Measurements from ENCODE around the gene LBHD2.
A peak's percentile ranks its signal among the peaks of the same experiment; 100 is the strongest.

Gene LBHD2

DNA sequence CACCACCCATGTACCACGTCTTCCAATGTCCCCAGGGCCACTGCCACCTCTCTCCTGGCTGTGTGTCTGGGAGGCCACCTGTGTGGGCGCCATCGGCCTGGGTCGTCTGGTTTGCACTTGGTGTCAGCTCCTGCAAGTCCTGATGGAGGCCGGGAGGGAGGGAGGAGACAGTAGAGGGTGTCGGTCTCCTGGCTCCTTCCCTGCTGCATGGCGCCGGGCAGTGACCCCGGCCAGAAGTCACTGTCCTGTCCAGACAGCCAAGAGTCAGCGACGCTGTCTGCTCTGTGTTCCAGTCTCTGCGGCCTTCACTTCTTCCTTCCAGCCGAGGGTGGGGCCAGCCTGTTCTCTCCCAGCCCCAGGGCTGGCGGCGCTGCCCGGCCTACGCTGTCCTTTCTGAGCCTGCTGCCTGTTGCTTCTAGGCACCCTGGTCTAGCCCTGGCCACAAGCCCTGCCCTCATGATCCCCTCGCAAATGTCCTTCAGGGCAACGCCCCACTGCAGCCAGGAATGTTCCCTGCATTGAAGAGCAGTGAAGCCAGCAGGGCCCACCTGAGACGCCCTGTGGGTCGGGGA is 13.0 kb upstream of the LBHD2 start:
- Histone ChIP-seq H3K4me3 (replicated peaks; ENCODE audit: low read depth, low read length) (no peak overlapping the region), H3K36me3 (ENCODE audit: control insufficient read depth, insufficient read depth, low read length) (no peaks in the 10 kb centered on the region), H3K27me3 (replicated peaks; ENCODE audit: control insufficient read depth, insufficient read depth, low read length) (no peaks in the 10 kb centered on the region; the same call in 1 of the 2 replicates)
- DNase-seq (ENCODE audit: extremely low read depth, insufficient read length): no peak
- TF ChIP-seq, protein P1, sequence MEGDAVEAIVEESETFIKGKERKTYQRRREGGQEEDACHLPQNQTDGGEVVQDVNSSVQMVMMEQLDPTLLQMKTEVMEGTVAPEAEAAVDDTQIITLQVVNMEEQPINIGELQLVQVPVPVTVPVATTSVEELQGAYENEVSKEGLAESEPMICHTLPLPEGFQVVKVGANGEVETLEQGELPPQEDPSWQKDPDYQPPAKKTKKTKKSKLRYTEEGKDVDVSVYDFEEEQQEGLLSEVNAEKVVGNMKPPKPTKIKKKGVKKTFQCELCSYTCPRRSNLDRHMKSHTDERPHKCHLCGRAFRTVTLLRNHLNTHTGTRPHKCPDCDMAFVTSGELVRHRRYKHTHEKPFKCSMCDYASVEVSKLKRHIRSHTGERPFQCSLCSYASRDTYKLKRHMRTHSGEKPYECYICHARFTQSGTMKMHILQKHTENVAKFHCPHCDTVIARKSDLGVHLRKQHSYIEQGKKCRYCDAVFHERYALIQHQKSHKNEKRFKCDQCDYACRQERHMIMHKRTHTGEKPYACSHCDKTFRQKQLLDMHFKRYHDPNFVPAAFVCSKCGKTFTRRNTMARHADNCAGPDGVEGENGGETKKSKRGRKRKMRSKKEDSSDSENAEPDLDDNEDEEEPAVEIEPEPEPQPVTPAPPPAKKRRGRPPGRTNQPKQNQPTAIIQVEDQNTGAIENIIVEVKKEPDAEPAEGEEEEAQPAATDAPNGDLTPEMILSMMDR (IDR thresholded peaks at IDR 0.05; ENCODE audit: insufficient read depth, low read length, poor library complexity, severe bottlenecking): no peak

DNA sequence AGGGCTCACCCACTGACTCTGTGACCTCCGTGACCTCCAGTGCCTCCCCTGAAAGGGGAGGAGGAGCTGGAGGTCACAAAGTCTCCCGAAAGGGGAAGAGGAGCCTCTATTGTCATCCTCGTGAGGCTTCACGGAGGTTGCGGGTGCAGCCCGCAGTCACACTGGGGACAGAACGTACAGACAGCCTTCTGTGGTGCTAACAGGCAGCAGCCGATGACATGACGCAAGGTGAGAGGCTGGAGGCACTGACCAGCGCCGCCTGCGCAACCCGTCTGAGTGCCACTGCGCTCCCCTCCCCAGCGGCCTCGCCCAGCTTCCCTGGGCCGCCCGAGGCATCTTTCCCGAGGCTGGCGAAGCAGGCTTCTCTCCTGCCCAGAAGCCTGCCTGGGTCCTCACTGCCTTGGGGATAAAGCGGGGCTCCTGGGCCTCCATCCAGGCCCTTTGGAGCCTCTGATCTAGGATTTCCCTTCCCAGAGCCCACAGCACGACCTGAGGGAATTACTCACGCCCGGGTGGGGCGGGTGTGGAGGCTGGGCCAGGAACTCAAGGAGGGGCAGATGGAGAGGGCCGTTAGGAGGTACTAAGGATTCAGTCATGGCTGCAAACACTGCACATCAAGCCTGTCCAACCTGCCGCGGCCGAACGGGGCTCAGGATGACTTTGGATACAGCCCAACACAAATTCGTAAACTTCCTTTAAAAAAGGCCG is 12.3 kb upstream of the LBHD2 start:
- no peak for DNase-seq (ENCODE audit: extremely low read depth, insufficient read length)
- H3K27me3 ChIP-seq (replicated peaks; ENCODE audit: control insufficient read depth, insufficient read depth, low read length): no peaks in the 10 kb centered on the region; the same call in 1 of the 2 replicates
- H3K36me3 ChIP-seq (ENCODE audit: control insufficient read depth, insufficient read depth, low read length): no peaks in the 10 kb centered on the region
- H3K4me3 ChIP-seq (replicated peaks; ENCODE audit: low read depth, low read length): no peak overlapping the region
- TF ChIP-seq, protein P1 (IDR thresholded peaks at IDR 0.05; ENCODE audit: insufficient read depth, low read length, poor library complexity, severe bottlenecking): no peak

DNA sequence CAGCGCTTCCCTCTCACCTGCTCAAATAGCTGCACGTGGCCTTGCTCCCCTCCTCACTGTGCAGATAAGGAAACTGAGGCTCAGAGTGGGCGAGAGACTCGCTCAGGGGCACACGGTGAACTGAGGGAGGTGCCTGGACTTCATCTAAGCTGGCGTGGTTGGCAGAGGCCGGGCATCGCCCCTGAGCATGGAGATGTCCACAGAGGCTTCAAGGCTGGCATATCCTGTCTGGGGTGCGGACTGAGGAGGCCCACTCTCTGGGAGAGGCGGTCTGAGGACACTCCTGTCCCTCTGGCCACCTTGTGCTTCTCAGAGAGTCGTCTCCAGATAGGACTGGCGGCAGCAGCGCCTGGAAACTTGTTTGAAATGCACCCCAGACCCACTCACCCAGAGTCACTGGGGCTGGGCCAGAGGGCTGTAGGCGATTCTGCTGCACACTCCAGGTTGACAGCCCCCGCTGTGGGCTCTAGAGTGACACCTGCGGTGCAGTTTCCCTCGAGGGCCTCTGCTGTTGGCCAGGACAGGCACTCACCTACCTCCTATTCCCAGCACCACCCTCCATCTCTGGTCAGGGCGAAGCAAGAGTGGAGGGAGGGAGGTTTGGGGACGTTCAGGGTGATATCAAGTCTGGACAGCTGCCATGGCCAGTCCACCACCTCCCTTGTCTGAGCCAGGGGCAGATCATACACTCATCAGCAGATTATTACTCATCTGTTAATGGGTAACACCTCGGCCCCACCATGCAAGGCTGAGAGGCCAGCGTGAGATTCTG is 11.2 kb upstream of the LBHD2 start:
- Histone ChIP-seq H3K36me3 (ENCODE audit: control insufficient read depth, insufficient read depth, low read length) (no peaks in the 10 kb centered on the region), H3K27me3 (replicated peaks; ENCODE audit: control insufficient read depth, insufficient read depth, low read length) (no peaks in the 10 kb centered on the region; the same call in 1 of the 2 replicates), H3K4me3 (replicated peaks; ENCODE audit: low read depth, low read length) (no peak overlapping the region)
- TF ChIP-seq, protein P1 (IDR thresholded peaks at IDR 0.05; ENCODE audit: insufficient read depth, low read length, poor library complexity, severe bottlenecking): peak; percentile 3
- no peak for DNase-seq (ENCODE audit: extremely low read depth, insufficient read length)

DNA sequence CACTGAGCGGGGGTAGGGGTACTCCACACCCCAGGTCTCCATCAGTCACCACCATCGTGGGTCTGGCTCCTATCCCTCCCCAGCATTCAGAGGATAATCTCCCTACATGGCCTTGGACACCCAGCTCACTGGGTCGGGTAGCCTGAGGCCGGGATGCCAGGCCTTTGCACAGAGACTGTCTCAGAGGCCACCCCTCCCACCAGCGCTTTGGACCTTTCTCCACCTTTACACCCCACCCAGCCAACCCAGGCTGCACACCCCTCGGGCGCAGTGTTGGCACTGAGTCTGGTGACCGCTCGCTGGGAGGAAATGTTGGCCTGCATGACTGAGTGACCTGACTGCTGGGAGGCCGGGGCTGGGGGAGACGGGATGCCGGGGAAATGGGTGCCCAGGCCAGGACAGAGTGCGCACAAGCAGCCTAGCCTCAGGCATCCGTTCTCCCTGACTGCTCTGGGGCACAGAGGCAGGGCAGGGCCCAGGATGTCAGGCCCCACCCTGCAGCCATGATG is 10.6 kb upstream of the LBHD2 start:
- H3K4me3 ChIP-seq (replicated peaks; ENCODE audit: low read depth, low read length): no peak overlapping the region
- no peaks in the 10 kb centered on the region for H3K36me3 ChIP-seq (ENCODE audit: control insufficient read depth, insufficient read depth, low read length)
- TF ChIP-seq, protein P1 (IDR thresholded peaks at IDR 0.05; ENCODE audit: insufficient read depth, low read length, poor library complexity, severe bottlenecking): no peak
- DNase-seq (ENCODE audit: extremely low read depth, insufficient read length): no peak
- no peaks in the 10 kb centered on the region; the same call in 1 of the 2 replicates for H3K27me3 ChIP-seq (replicated peaks; ENCODE audit: control insufficient read depth, insufficient read depth, low read length)

DNA sequence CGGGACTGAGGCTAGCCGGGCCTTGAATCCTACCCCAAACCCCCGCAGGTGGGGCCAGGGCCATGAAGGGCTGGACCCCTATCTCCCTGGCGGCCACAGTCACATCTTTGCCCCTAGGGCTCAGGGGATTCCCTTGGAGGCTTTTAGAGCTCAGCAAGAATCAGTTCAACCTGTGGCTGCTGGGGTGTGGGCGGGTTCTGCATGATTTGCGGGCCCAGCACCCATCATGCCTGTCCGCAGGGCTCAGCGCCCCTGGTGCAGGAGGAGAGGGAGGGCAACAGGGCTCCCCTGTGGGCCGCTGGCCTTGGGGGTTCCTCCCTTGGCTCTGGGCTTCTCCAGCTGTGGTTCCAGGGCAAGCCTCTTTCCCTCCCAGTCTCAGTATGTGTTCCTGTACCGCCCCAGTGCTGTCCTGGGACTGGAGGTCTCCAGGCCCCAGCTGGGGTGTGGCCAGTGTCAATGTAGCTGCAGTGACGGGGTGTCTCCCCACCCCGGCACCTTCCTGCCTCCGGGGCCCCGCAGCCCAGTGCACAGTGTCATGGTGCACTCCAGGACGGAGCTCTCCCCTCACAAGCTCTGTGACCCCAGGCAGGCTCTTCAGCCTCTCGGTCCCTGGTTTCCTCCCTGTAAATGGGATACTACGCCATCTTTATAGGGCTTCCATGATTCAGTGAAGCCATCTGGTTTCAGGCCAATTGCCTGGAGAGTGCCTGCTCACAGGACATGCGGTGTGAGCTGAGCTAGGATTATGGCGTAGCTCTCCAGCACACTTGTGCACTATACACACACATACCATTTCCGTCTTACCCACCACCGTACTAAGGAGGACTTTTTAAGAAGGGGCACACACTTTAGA is 9.9 kb upstream of the LBHD2 start:
- no peak overlapping the region for H3K4me3 ChIP-seq (replicated peaks; ENCODE audit: low read depth, low read length)
- H3K36me3 ChIP-seq (ENCODE audit: control insufficient read depth, insufficient read depth, low read length): no peaks in the 10 kb centered on the region
- TF ChIP-seq, protein P1 (IDR thresholded peaks at IDR 0.05; ENCODE audit: insufficient read depth, low read length, poor library complexity, severe bottlenecking): no peak
- H3K27me3 ChIP-seq (replicated peaks; ENCODE audit: control insufficient read depth, insufficient read depth, low read length): no peaks in the 10 kb centered on the region
- no peak for DNase-seq (ENCODE audit: extremely low read depth, insufficient read length)

Data from GM06990 (cell line).